ENCODE measurements around the gene QSER1. TPM values are rescaled to one million over a fixed set of nuclear protein-coding genes. Genes with fewer than 3 reads are reported as not detected.
"Not testable (repeated sequence)": the region's sequence is repeated elsewhere in the genome, so short reads cannot be mapped to it uniquely, and the experiment has no call there.

QSER1 gene
- total RNA-seq, 4 donors from 2014 or later, result 35.5 to 59.9 (median 42.6) TPM

DNA sequence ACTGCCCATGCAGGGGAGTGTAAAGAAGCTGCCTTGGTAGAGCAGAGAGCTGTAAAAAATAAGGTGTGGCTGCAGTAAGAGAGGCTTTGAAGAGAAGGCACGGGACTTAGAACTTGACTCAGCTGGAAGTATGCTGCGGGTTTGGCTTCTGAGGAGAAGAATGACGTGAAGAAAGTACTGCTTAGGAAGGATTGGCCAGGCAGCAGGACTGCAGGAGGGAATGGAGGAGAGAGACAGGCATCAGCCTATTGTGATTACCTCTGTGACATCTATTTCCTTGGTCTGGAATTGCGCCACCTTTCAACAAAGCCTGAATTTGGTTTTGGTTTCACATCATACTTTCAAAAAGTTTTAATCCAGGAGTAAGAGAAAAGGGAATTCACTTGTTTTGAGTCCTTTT, 40.4 kb upstream of the QSER1 start:
- 64 to 65% methylated on average over 4 of the region's 4 CpGs for WGBS, 2 donors
- TF ChIP-seq POLR2A (IDR thresholded peaks at IDR 0.05) (no peak), CTCF (IDR thresholded peaks at IDR 0.05) (no peak)

GRCh38 chr11:32855601-32856000, 37.0 kb upstream of the QSER1 start:
- H3K36me3 ChIP-seq, result no peaks in the 10 kb centered on the region
- intact Hi-C loops (cut with DNase I), result no loop called here
- 72 to 78% methylated on average over 2 of the region's 2 CpGs for WGBS, 2 donors
- no peak overlapping the region for H3K4me3 ChIP-seq (replicated peaks in 1 of 3)
- no peak for TF ChIP-seq POLR2A (IDR thresholded peaks at IDR 0.05)
- TF ChIP-seq CTCF (IDR thresholded peaks at IDR 0.05), result no peak
- H3K9me3 ChIP-seq, result no peaks in the 10 kb centered on the region
- no peaks in the 10 kb centered on the region for H3K27me3 ChIP-seq
- H3K4me1 ChIP-seq, result no peaks in the 10 kb centered on the region
- DNase-seq, result no peak
- no peak overlapping the region for H3K27ac ChIP-seq

More for the DNA sequence above, 40.4 kb upstream of the QSER1 start:
- Histone ChIP-seq H3K36me3 (no peaks in the 10 kb centered on the region), H3K27me3 (no peaks in the 10 kb centered on the region), H3K27ac (no peak overlapping the region), H3K9me3 (no peaks in the 10 kb centered on the region), H3K4me3 (replicated peaks in 1 of 3) (no peak overlapping the region), H3K4me1 (no peaks in the 10 kb centered on the region)
- intact Hi-C loops (cut with DNase I), result no loop called here
- no peak for DNase-seq

DNA sequence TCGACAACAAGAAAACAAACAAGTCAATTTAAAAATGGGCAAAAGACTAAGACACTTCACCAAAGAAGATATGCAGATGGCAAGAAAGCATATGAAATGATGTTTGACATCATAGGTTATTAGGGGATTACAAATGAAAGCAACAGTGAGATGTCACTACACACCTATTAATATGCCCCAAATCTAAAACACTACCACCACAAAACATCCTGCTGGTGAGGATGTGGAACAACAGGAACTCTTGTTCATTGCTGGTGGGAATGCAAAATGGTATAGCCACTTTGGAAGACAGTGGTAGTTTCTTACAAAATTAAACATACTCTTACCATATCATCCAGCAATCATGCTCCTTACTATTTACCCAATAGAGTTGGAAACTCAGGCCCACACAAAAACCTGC, 33.9 kb upstream of the QSER1 start:
- no peaks in the 10 kb centered on the region for H3K4me1 ChIP-seq
- no peaks in the 10 kb centered on the region for H3K9me3 ChIP-seq
- DNase-seq, result no peak
- H3K27me3 ChIP-seq, result no peaks in the 10 kb centered on the region
- 91 to 97% methylated on average over 1 of the region's 1 CpG for WGBS, 2 donors
- TF ChIP-seq CTCF (IDR thresholded peaks at IDR 0.05) (no peak), POLR2A (IDR thresholded peaks at IDR 0.05) (no peak)
- no peak overlapping the region for H3K4me3 ChIP-seq (replicated peaks in 1 of 3)
- no peaks in the 10 kb centered on the region for H3K36me3 ChIP-seq
- H3K27ac ChIP-seq, result no peak overlapping the region
- intact Hi-C loops (cut with DNase I), result no loop called here

DNA sequence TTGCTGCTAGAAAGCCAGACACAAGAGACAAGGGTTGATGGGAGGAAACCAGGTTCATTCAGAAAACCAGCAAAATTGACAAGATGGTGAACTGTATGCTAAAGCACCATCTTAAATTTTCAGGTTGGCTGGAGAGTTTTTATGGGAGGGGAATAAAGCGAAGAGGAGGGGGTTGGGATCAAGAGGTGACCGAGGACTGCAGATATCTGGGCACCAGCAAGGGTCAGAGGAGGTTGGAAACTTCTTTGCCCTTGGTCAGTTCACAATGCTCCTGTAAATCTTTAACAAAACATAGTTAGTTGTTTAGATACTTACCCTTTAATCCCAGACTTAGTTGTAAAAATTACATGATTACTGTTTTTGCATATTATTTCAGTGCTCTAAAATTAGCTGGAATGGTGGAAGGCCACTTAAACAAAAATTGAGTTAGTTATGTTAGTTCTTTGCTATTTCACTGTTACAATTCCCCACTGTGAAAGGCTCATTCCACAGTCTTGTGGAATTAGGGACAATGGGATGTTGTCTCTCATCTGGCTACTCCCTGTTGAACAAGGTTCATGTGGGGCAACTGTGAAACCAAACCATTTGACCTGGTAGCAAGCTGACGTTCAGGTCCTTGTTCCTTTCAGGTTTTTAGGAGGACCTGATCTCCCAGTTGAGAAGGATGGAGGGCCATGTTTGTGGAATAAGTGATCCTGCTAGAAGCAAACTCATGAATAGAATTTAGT, 30.6 kb upstream of the QSER1 start:
- H3K27ac ChIP-seq, result no peak overlapping the region
- H3K4me1 ChIP-seq, result no peaks in the 10 kb centered on the region
- no peak overlapping the region for H3K4me3 ChIP-seq (replicated peaks in 1 of 3)
- H3K36me3 ChIP-seq, result no peaks in the 10 kb centered on the region
- no peaks in the 10 kb centered on the region for H3K9me3 ChIP-seq
- intact Hi-C loops (cut with DNase I), result no loop called here
- TF ChIP-seq CTCF (IDR thresholded peaks at IDR 0.05), result no peak
- no peak for TF ChIP-seq POLR2A (IDR thresholded peaks at IDR 0.05)
- DNase-seq, result no peak
- WGBS, 2 donors, result 66 to 77% methylated on average over 3 of the region's 3 CpGs
- no peaks in the 10 kb centered on the region for H3K27me3 ChIP-seq

DNA sequence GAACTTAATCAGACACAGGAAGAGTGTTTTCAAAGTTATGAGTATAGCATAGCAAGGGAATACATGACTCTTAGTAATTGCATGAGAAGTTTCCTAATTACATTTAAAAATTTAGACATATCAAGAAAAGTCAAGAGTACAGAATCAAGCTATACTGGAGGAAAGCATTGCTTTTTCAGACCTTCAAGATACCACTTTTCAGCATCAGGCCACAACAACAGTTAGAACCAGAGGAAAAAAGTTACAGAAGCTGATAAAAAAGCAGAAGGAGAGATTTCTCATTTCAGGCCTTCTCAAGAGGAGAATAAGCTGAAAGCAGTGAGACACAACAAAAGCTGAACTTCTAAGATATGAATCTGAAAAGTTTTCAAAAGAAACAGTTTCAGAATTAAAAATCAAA, 28.1 kb upstream of the QSER1 start:
- no peak for TF ChIP-seq POLR2A (IDR thresholded peaks at IDR 0.05)
- TF ChIP-seq CTCF (IDR thresholded peaks at IDR 0.05), result no peak
- intact Hi-C loops (cut with DNase I), result no loop called here
- H3K27ac ChIP-seq, result no peak overlapping the region
- no peaks in the 10 kb centered on the region for H3K4me1 ChIP-seq
- no peaks in the 10 kb centered on the region for H3K27me3 ChIP-seq
- H3K4me3 ChIP-seq (replicated peaks in 1 of 3), result no peak overlapping the region
- no peak for DNase-seq
- no peaks in the 10 kb centered on the region for H3K36me3 ChIP-seq
- H3K9me3 ChIP-seq, result no peaks in the 10 kb centered on the region

- H3K27ac ChIP-seq; DNase-seq; H3K27me3 ChIP-seq; intact Hi-C loops (cut with DNase I); H3K9me3 ChIP-seq; H3K4me1 ChIP-seq; H3K4me3 ChIP-seq (replicated peaks in 1 of 3); H3K36me3 ChIP-seq: not testable (repeated sequence)
- WGBS, 2 donors, result 70 to 83% methylated on average over 4 of the region's 4 CpGs
Observed at GRCh38 chr11:32868752-32869151, 23.9 kb upstream of the QSER1 start.
